Suprapubic skin (tissue), 4 donors: Measurements from ENCODE around the gene RMDN2. TPM values are rescaled to one million over a fixed set of nuclear protein-coding genes. Genes with fewer than 3 reads are reported as not detected.

Experiments
- DNase-seq, 2 donors: peaks; one replicate each; pipeline ENCODE4 v3.0.0-alpha.2; 2019; ENCODE audit warnings: low spot score in 2 of 2
- H3K27ac ChIP-seq: fragments of 200-600 bp; sonication (generic); one replicate; pipeline ENCODE4 v1.5.1; 2019
- H3K27me3 ChIP-seq: fragments of 200-600 bp; sonication (generic); one replicate; pipeline ENCODE4 v1.5.1; 2019
- H3K36me3 ChIP-seq: fragments of 200-600 bp; sonication (generic); one replicate; pipeline ENCODE4 v1.5.1; 2019
- H3K4me1 ChIP-seq: fragments of 200-600 bp; sonication (generic); one replicate; pipeline ENCODE4 v1.5.1; 2019
- H3K4me3 ChIP-seq: fragments of 200-600 bp; sonication (generic); one replicate; pipeline ENCODE4 v1.5.1; 2019; ENCODE audit warnings: mild to moderate bottlenecking
- H3K9me3 ChIP-seq: fragments of 200-600 bp; sonication (generic); one replicate; pipeline ENCODE4 v1.5.1; 2019
- CTCF ChIP-seq, 2 donors: fragments of 200-600 bp in 1 of 2; fragments of 450-650 bp in 1 of 2; sonication (generic) in 1 of 2; IDR thresholded peaks; one replicate each; pipeline ENCODE4 v1.5.1; 2016 to 2019; ENCODE audit warnings: antibody characterized with exemption in 2 of 2, mild to moderate bottlenecking in 1 of 2, moderate library complexity in 1 of 2
- EP300 ChIP-seq: sonication (generic); formaldehyde crosslinking; IDR thresholded peaks from one replicate; pipeline ENCODE4 v1.6.1; 2017; ENCODE audit warnings: antibody characterized with exemption
- POLR2A ChIP-seq, 2 donors: fragments of 450-650 bp; IDR thresholded peaks; one replicate each; pipeline ENCODE4 v1.6.1; 2017; ENCODE audit warnings: antibody characterized with exemption in 2 of 2, mild to moderate bottlenecking in 2 of 2, moderate library complexity in 2 of 2
- POLR2AphosphoS5 ChIP-seq, 3 donors: sonication (generic); formaldehyde crosslinking; IDR thresholded peaks; one replicate each; pipeline ENCODE4 v1.6.1; 2017; ENCODE audit warnings: antibody characterized with exemption in 3 of 3
- WGBS: methylation state at CpG from one replicate; pipeline ENCODE4 v1.1.5; 2018; 5-methylcytosine and 5-hydroxymethylcytosine counted together
- total RNA-seq, 4 donors: library from RNA; depleted of rRNA; stranded (reverse); fragments of >200 nt; gene quantifications; one replicate each; pipeline ENCODE4 v1.1.0, GENCODE V29; 2016

The RMDN2 gene
- total RNA-seq, 4 donors from 2014 or later, result 4.1 to 6.3 (median 5.0) TPM

- H3K9me3 ChIP-seq, result no peaks in the 10 kb centered on the region
- H3K27me3 ChIP-seq, result no peaks in the 10 kb centered on the region
- no peak overlapping the region for H3K4me3 ChIP-seq
- WGBS, result 87% methylated on average over 5 of the region's 5 CpGs
- H3K36me3 ChIP-seq, result no peaks in the 10 kb centered on the region
- DNase-seq, result no peak
- no peak for TF ChIP-seq EP300
- TF ChIP-seq POLR2AphosphoS5 (IDR thresholded peaks at IDR 0.05), result no peak
- TF ChIP-seq POLR2A (IDR thresholded peaks at IDR 0.05), result no peak
- TF ChIP-seq CTCF (IDR thresholded peaks at IDR 0.05), result no peak
- H3K27ac ChIP-seq, result no peak overlapping the region
- no peaks in the 10 kb centered on the region for H3K4me1 ChIP-seq
Measured at GRCh38 chr2:38029512-38029911, 104.4 kb downstream of the RMDN2 start.

- no peak for TF ChIP-seq POLR2A (IDR thresholded peaks at IDR 0.05)
- no peak for TF ChIP-seq EP300
- no peak for TF ChIP-seq CTCF (IDR thresholded peaks at IDR 0.05)
- no peak for TF ChIP-seq POLR2AphosphoS5 (IDR thresholded peaks at IDR 0.05)
- Histone ChIP-seq H3K27me3 (no peaks in the 10 kb centered on the region), H3K27ac (no peak overlapping the region), H3K4me3 (no peak overlapping the region), H3K36me3 (no peaks in the 10 kb centered on the region), H3K4me1 (no peaks in the 10 kb centered on the region), H3K9me3 (no peaks in the 10 kb centered on the region)
- DNase-seq, result no peak
- 47% methylated on average over 1 of the region's 1 CpG for WGBS
Measured at GRCh38 chr2:38030635-38031355, 105.7 kb downstream of the RMDN2 start.

- Histone ChIP-seq H3K36me3 (no peaks in the 10 kb centered on the region), H3K27ac (no peak overlapping the region), H3K27me3 (peaks cover 12% of the 10 kb centered on the region), H3K4me3 (no peak overlapping the region), H3K9me3 (no peaks in the 10 kb centered on the region), H3K4me1 (peaks cover 1% of the 10 kb centered on the region)
- DNase-seq, result no peak
- WGBS, result 91% methylated on average over 2 of the region's 2 CpGs
- no peak for TF ChIP-seq CTCF (IDR thresholded peaks at IDR 0.05)
- TF ChIP-seq EP300, result no peak
- no peak for TF ChIP-seq POLR2A (IDR thresholded peaks at IDR 0.05)
- no peak for TF ChIP-seq POLR2AphosphoS5 (IDR thresholded peaks at IDR 0.05)
Measured at GRCh38 chr2:38032946-38033345, 107.9 kb downstream of the RMDN2 start.

GRCh38 chr2:38033646-38034045, 108.6 kb downstream of the RMDN2 start:
- H3K4me1 ChIP-seq, result peaks cover 8% of the 10 kb centered on the region
- no peaks in the 10 kb centered on the region for H3K9me3 ChIP-seq
- H3K27ac ChIP-seq, result no peak overlapping the region
- H3K27me3 ChIP-seq, result peaks cover 19% of the 10 kb centered on the region
- DNase-seq, result no peak
- no peaks in the 10 kb centered on the region for H3K36me3 ChIP-seq
- H3K4me3 ChIP-seq, result no peak overlapping the region
- WGBS, result 43% methylated on average over 2 of the region's 2 CpGs
- no peak for TF ChIP-seq EP300
- no peak for TF ChIP-seq CTCF (IDR thresholded peaks at IDR 0.05)
- no peak for TF ChIP-seq POLR2A (IDR thresholded peaks at IDR 0.05)
- no peak for TF ChIP-seq POLR2AphosphoS5 (IDR thresholded peaks at IDR 0.05)

GRCh38 chr2:38035968-38036367, 110.9 kb downstream of the RMDN2 start:
- 87% methylated on average over 7 of the region's 7 CpGs for WGBS

More at GRCh38 chr2:38035968-38036367, 110.9 kb downstream of the RMDN2 start:
- no peaks in the 10 kb centered on the region for H3K9me3 ChIP-seq
- H3K4me1 ChIP-seq, result peaks cover 11% of the 10 kb centered on the region
- no peaks in the 10 kb centered on the region for H3K36me3 ChIP-seq
- H3K27me3 ChIP-seq, result peaks cover 19% of the 10 kb centered on the region
- TF ChIP-seq POLR2AphosphoS5 (IDR thresholded peaks at IDR 0.05), result no peak
- TF ChIP-seq EP300, result no peak
- TF ChIP-seq POLR2A (IDR thresholded peaks at IDR 0.05), result no peak
- TF ChIP-seq CTCF (IDR thresholded peaks at IDR 0.05), result no peak
- no peak overlapping the region for H3K27ac ChIP-seq
- no peak for DNase-seq
- H3K4me3 ChIP-seq, result no peak overlapping the region
